Caco-2 (cell line): ENCODE results near the gene ADISSP. TPM values are rescaled to one million over a fixed set of nuclear protein-coding genes. Genes with fewer than 3 reads are reported as not detected.

Source experiments
- BruUV-seq: library from RNA; stranded (reverse); fragments of 400-500 nt; replicated peaks from 2 replicates; lab custom pipeline; 2021; lab: Mats Ljungman, UMichigan
- CTCF ChIA-PET: fragments of 300-600 bp; sonication (Branson Sonifier 250); formaldehyde crosslinking; loops from one replicate; lab custom pipeline; 2022; ENCODE audit warnings: antibody characterized with exemption; lab: Charles Lee
- POLR2A ChIA-PET: fragments of 300-600 bp; sonication (Branson Sonifier 250); formaldehyde crosslinking; loops from one replicate; lab custom pipeline; 2022; ENCODE audit warnings: antibody characterized with exemption; lab: Charles Lee
- DNase-seq, 2 experiments: peaks; one replicate each; pipeline versions ENCODE4 v3.0.0 to v3.0.0-alpha.2; 2020 to 2022
- H3K27me3 ChIP-seq: replicated peaks from 2 replicates; pipeline ENCODE4 v1.6.0; 2011; ENCODE audit warnings: low read length; ENCODE audit not compliant: control insufficient read depth, insufficient read depth
- H3K36me3 ChIP-seq: 2 replicates; pipeline ENCODE4 v1.5.1; 2011; ENCODE audit warnings: low read length; ENCODE audit not compliant: control insufficient read depth, insufficient read depth
- H3K4me1 ChIP-seq: fragments of 250-450 bp; sonication (Bioruptor Pico); 2 replicates; pipeline ENCODE4 v1.5.1; 2020; ENCODE audit warnings: mild to moderate bottlenecking
- H3K4me3 ChIP-seq: 2 replicates; pipeline ENCODE4 v1.5.1; 2011; ENCODE audit warnings: low read depth, mild to moderate bottlenecking, control low read depth, low read length
- H3K9me3 ChIP-seq: fragments of 250-450 bp; sonication (Bioruptor Pico); 2 replicates; pipeline ENCODE4 v1.5.1; 2020; ENCODE audit warnings: mild to moderate bottlenecking, moderate library complexity
- H3K27ac Mint-ChIP-seq: one replicate; pipeline ENCODE4 v1.8.0; 2022; ENCODE audit warnings: mixed read lengths; ENCODE audit not compliant: unreplicated experiment
- H3K27me3 Mint-ChIP-seq: one replicate; pipeline ENCODE4 v1.8.0; 2022; ENCODE audit warnings: mixed read lengths; ENCODE audit not compliant: insufficient read depth, unreplicated experiment
- H3K36me3 Mint-ChIP-seq: one replicate; pipeline ENCODE4 v1.8.0; 2022; ENCODE audit warnings: mild to moderate bottlenecking, mixed read lengths; ENCODE audit not compliant: insufficient read depth, unreplicated experiment
- H3K4me1 Mint-ChIP-seq: one replicate; pipeline ENCODE4 v1.8.0; 2022; ENCODE audit warnings: low read depth, mixed read lengths; ENCODE audit not compliant: unreplicated experiment
- H3K4me3 Mint-ChIP-seq: one replicate; pipeline ENCODE4 v1.8.0; 2022; ENCODE audit warnings: mild to moderate bottlenecking, moderate library complexity, mixed read lengths; ENCODE audit not compliant: unreplicated experiment
- H3K9me3 Mint-ChIP-seq: one replicate; pipeline ENCODE4 v1.8.0; 2022; ENCODE audit warnings: mixed read lengths; ENCODE audit not compliant: unreplicated experiment
- intact Hi-C: fragments of 100-400 bp; cut with micrococcal nuclease; formaldehyde crosslinking; loops from one replicate; pipeline ENCODE4 v1.10.0; 2022; ENCODE audit not compliant: unreplicated experiment
- total RNA-seq: library from RNA; stranded (reverse); gene quantifications from 2 replicates; pipeline ENCODE4 v1.2.3, GENCODE V29; 2022
- TF ChIP-seq, protein P1 (sequence below), 2 experiments: fragments of 200-600 bp in 1 of 2; IDR thresholded peaks; 1 replicate in 1 of 2; 2 replicates in 1 of 2; pipeline versions ENCODE4 v1.5.1 to v1.8.0; 2011 to 2022; ENCODE audit warnings: antibody characterized with exemption in 1 of 2, control low read depth in 1 of 2, inconsistent platforms in 1 of 2, low read depth in 1 of 2, low read length in 1 of 2, mild to moderate bottlenecking in 1 of 2, moderate library complexity in 1 of 2; ENCODE audit not compliant: insufficient read depth in 1 of 2, severe bottlenecking in 1 of 2, unreplicated experiment in 1 of 2

ADISSP gene
- total RNA-seq, 1 experiment from 2014 or later = 56.1 TPM

DNA sequence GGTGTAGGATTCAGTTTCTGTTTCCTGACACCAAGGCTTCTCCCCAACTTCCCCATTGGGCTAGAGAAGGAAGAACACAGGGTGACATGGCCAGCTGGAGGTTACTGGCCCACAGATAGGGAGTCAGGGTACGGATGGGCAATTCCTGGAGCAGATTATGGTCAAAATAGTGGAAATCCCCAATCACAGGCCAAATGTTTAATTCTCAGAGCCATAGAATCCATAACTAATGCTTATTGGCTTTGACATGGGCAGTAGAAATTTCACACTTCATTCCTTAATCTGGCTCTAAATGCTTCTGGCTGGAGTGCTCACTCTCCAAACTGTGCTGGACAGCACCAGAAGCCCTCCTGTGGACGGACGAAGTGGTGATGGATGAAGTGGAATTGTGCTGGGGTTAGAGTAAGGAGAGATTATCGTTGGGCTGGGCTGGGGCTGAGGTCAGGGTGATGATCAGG lies 56.0 kb downstream of the ADISSP start:
- Histone ChIP-seq H3K9me3 (no peaks in the 10 kb centered on the region), H3K36me3 (no peaks in the 10 kb centered on the region), H3K4me3 (no peak overlapping the region), H3K27me3 (no peaks in the 10 kb centered on the region), H3K4me1 (no peaks in the 10 kb centered on the region)
- DNase-seq = no peak
- no peaks in the 10 kb centered on the region for H3K4me1 Mint-ChIP-seq
- no peaks in the 10 kb centered on the region for H3K9me3 Mint-ChIP-seq
- peaks cover 5% of the 10 kb centered on the region for H3K27me3 Mint-ChIP-seq
- CTCF ChIA-PET = interaction anchor here (0.6 to 2.6 kb wide), 21 partner anchors 9 to 353 kb away, joined by 3 to 61 read pairs (median 5); partner anchors contain the start of genes ADISSP and HSPA12B
- no peak overlapping the region for H3K27ac Mint-ChIP-seq
- intact Hi-C loops = loop anchor here (1.0 kb wide), 2 partner anchors 35 to 148 kb away; no protein-coding TSS in a partner anchor
- no peaks in the 10 kb centered on the region for H3K36me3 Mint-ChIP-seq
- no peak overlapping the region for H3K4me3 Mint-ChIP-seq
- BruUV-seq = no TSS peak
- TF ChIP-seq, protein P1, sequence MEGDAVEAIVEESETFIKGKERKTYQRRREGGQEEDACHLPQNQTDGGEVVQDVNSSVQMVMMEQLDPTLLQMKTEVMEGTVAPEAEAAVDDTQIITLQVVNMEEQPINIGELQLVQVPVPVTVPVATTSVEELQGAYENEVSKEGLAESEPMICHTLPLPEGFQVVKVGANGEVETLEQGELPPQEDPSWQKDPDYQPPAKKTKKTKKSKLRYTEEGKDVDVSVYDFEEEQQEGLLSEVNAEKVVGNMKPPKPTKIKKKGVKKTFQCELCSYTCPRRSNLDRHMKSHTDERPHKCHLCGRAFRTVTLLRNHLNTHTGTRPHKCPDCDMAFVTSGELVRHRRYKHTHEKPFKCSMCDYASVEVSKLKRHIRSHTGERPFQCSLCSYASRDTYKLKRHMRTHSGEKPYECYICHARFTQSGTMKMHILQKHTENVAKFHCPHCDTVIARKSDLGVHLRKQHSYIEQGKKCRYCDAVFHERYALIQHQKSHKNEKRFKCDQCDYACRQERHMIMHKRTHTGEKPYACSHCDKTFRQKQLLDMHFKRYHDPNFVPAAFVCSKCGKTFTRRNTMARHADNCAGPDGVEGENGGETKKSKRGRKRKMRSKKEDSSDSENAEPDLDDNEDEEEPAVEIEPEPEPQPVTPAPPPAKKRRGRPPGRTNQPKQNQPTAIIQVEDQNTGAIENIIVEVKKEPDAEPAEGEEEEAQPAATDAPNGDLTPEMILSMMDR (IDR thresholded peaks at IDR 0.05; ENCODE audit: insufficient read depth in 1 of 2, low read depth in 1 of 2, low read length in 1 of 2, severe bottlenecking in 1 of 2, unreplicated experiment in 1 of 2) = no peak
- POLR2A ChIA-PET = no interaction called here

DNA sequence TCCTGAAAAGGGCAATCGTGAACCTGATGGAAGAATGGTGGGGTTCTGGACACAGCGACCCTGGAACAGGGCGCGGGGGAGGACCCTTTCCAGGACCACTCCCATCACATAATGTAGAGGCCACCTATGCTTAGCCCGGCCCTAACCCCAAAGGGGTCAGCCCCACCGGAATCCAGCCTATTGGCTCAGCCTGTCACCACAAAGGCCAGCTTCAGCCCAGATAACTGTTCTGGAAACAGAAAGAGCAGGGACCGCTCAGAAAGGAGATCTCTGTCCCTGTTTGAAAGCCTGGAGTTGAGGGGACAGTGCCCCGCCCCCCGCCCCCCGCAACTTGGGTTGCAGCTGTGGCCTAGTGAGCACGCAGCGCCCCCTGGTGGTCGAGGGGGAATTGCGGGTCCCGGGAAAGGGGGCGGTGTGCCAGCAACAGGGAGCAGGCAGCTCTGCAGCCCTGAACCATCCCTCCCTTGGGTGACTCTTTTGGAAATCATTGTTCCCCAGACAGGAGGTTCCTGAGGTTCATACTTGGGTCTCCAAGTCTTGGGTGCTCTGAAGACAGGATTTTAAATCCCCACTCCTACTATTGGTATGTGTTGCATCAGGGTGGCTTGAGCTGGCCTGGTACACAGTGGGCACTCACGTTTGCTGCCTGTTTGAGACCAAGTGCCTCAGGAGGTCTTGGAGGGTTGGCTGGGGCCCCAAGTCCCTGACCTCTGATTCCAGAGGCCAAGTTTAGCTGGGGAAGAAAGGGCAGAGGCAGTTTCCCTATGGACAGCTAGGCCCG lies 56.7 kb downstream of the ADISSP start:
- ChIA-PET POLR2A (no interaction called here), CTCF (interaction anchor here (0.6 to 2.6 kb wide), 25 partner anchors 10 to 352 kb away, joined by 3 to 61 read pairs (median 5); partner anchors contain the start of genes ADAM33, ADISSP, HSPA12B and SPEF1)
- Mint-ChIP-seq H3K27ac (no peak overlapping the region), H3K27me3 (peaks cover 5% of the 10 kb centered on the region), H3K9me3 (no peaks in the 10 kb centered on the region), H3K36me3 (no peaks in the 10 kb centered on the region), H3K4me3 (no peak overlapping the region), H3K4me1 (no peaks in the 10 kb centered on the region)
- DNase-seq = peak in 1 of 2 experiments; percentile 87
- Histone ChIP-seq H3K4me1 (no peaks in the 10 kb centered on the region), H3K4me3 (no peak overlapping the region), H3K36me3 (no peaks in the 10 kb centered on the region), H3K9me3 (no peaks in the 10 kb centered on the region), H3K27me3 (no peaks in the 10 kb centered on the region)
- TF ChIP-seq, protein P1 (IDR thresholded peaks at IDR 0.05; ENCODE audit: insufficient read depth in 1 of 2, low read depth in 1 of 2, low read length in 1 of 2, severe bottlenecking in 1 of 2, unreplicated experiment in 1 of 2) = peak; percentile 94 to 97
- intact Hi-C loops = loop anchor here (1.0 kb wide), 2 partner anchors 35 to 148 kb away; no protein-coding TSS in a partner anchor
- BruUV-seq = no TSS peak

DNA sequence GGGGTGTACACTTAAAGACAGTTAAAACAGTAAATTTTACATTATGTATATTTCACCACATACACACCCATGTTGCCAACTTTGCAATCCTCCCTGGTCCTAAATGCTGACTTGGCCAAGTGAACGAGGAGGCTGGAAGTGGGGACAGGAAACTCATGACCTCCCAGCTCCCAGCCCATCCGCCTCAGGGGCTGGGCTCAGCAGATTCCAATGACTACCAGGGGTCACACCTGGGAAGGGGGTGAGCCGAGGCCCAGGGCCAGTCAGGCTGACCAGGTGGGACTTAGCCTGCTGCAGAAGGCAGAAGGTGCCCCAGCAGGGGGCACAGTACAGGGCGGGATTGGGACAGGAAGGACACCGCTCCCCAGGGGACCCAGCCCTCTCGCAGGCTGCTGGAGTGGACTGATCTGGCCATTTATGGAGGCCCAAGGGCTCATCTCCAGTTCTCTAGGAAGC lies 57.5 kb downstream of the ADISSP start:
- H3K4me3 Mint-ChIP-seq = no peak overlapping the region
- Histone ChIP-seq H3K9me3 (no peaks in the 10 kb centered on the region), H3K36me3 (no peaks in the 10 kb centered on the region), H3K27me3 (no peaks in the 10 kb centered on the region), H3K4me3 (no peak overlapping the region), H3K4me1 (no peaks in the 10 kb centered on the region)
- intact Hi-C loops = no loop called here
- no peaks in the 10 kb centered on the region for H3K9me3 Mint-ChIP-seq
- BruUV-seq = no TSS peak
- H3K27me3 Mint-ChIP-seq = peaks cover 5% of the 10 kb centered on the region
- DNase-seq = no peak
- ChIA-PET POLR2A (no interaction called here), CTCF (interaction anchor here (0.5 to 2.6 kb wide), 15 partner anchors 9 to 147 kb away, joined by 3 to 61 read pairs (median 6); partner anchors contain the start of genes ADAM33, ADISSP, HSPA12B and SPEF1)
- no peaks in the 10 kb centered on the region for H3K36me3 Mint-ChIP-seq
- TF ChIP-seq, protein P1 (IDR thresholded peaks at IDR 0.05; ENCODE audit: insufficient read depth in 1 of 2, low read depth in 1 of 2, low read length in 1 of 2, severe bottlenecking in 1 of 2, unreplicated experiment in 1 of 2) = no peak
- H3K4me1 Mint-ChIP-seq = no peaks in the 10 kb centered on the region
- H3K27ac Mint-ChIP-seq = no peak overlapping the region
